Measurements from ENCODE around the gene ZCCHC7. TPM values are rescaled to one million over a fixed set of nuclear protein-coding genes. Genes with fewer than 3 reads are reported as not detected.

Gene ZCCHC7
- total and polyA plus RNA-seq, 2 donors (not counting 3 experiments of a cell fraction or from before 2014, with no cell fraction given), result 7.4 to 14.8 TPM

DNA sequence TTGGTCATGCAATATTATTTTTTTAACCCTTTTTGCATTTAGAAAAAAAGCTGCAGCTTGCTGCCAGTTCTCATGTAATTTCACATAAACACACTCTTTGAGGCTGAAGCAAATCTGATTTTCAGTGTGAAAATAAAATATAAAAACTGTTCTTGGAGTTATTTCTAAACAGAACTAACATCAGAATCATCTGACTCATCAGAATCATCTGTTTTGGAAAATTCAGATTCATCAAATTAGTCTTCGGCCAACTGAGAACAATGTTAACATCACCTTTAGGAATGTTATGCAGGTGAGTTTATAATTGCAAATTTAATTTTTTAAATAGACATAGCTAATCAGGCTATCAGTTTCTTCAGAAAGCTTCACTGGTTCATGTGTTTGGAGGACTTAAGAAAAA, 45.3 kb downstream of the ZCCHC7 start:
- DNase-seq (ENCODE audit: low read depth, low spot score) (no peak), FAIRE-seq (no peak)
- intact Hi-C loops (cut with micrococcal nuclease) (no loop called here), dilution Hi-C loops (cut with MboI; ENCODE audit: extremely low pct_ligation_motif_present, low sequenced_read_pairs) (no loop called here)
- Histone ChIP-seq H3K4me3 (replicated peaks in 1 of 3; ENCODE audit: insufficient read depth in 1 of 3, low read depth in 1 of 3, low read length in 3 of 3) (no peak overlapping the region), H3K9ac (replicated peaks; ENCODE audit: extremely low read depth, insufficient read depth, low read length) (no peak overlapping the region), H3K4me2 (ENCODE audit: insufficient read depth, low read length) (no peak overlapping the region), H3K9me1 (replicated peaks; ENCODE audit: control insufficient read depth, extremely low read depth, insufficient read depth, low read length) (no peaks in the 10 kb centered on the region), H2AFZ (ENCODE audit: low read depth, low read length) (no peak overlapping the region), H3K9me3 (replicated peaks; ENCODE audit: control insufficient read depth, insufficient read depth, low read length) (no peaks in the 10 kb centered on the region), H3K4me1 (ENCODE audit: control insufficient read depth, extremely low read depth, insufficient read depth, low read length) (peaks cover 3% of the 10 kb centered on the region), H4K20me1 (replicated peaks; ENCODE audit: control insufficient read depth, extremely low read depth, insufficient read depth, low read length) (no peaks in the 10 kb centered on the region), H3K36me3 (ENCODE audit: control insufficient read depth in 2 of 2, extremely low read depth in 1 of 2, insufficient read depth in 2 of 2, low read length in 2 of 2) (no peaks in the 10 kb centered on the region), H3K27ac (ENCODE audit: insufficient read depth, low read depth, low read length) (no peak overlapping the region), H3K79me2 (ENCODE audit: control insufficient read depth, insufficient read depth, low read length) (no peaks in the 10 kb centered on the region), H3K27me3 (ENCODE audit: control insufficient read depth in 2 of 2, insufficient read depth in 2 of 2, low read length in 2 of 2) (no peaks in the 10 kb centered on the region)
- POLR2A ChIA-PET, result no interaction called here
- no TSS peak for BruUV-seq (replicated peaks)
- CTCF ChIA-PET, result no interaction called here
- TF ChIP-seq, protein P1, sequence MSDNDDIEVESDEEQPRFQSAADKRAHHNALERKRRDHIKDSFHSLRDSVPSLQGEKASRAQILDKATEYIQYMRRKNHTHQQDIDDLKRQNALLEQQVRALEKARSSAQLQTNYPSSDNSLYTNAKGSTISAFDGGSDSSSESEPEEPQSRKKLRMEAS (IDR thresholded peaks at IDR 0.05; ENCODE audit: insufficient read depth, insufficient read length), result no peak
- TF ChIP-seq GATA2 (IDR thresholded peaks at IDR 0.05; ENCODE audit: insufficient read depth, insufficient read length, low read depth, low read length) (no peak), POLR2A (IDR thresholded peaks at IDR 0.05; ENCODE audit: low read depth, low read length) (no peak), EZH2 (IDR thresholded peaks at IDR 0.05; ENCODE audit: borderline replicate concordance, low read depth, low read length, severe bottlenecking) (no peak), JUN (IDR thresholded peaks at IDR 0.05; ENCODE audit: borderline replicate concordance, insufficient read depth, insufficient read length, low read depth) (no peak), MYC (IDR thresholded peaks at IDR 0.05; ENCODE audit: low read depth, low read length) (no peak), FOS (IDR thresholded peaks at IDR 0.05; ENCODE audit: borderline replicate concordance, insufficient read depth, low read length) (no peak), POLR2AphosphoS5 (IDR thresholded peaks at IDR 0.05; ENCODE audit: insufficient read depth, low read depth, low read length) (no peak)
- TF ChIP-seq, protein P2, sequence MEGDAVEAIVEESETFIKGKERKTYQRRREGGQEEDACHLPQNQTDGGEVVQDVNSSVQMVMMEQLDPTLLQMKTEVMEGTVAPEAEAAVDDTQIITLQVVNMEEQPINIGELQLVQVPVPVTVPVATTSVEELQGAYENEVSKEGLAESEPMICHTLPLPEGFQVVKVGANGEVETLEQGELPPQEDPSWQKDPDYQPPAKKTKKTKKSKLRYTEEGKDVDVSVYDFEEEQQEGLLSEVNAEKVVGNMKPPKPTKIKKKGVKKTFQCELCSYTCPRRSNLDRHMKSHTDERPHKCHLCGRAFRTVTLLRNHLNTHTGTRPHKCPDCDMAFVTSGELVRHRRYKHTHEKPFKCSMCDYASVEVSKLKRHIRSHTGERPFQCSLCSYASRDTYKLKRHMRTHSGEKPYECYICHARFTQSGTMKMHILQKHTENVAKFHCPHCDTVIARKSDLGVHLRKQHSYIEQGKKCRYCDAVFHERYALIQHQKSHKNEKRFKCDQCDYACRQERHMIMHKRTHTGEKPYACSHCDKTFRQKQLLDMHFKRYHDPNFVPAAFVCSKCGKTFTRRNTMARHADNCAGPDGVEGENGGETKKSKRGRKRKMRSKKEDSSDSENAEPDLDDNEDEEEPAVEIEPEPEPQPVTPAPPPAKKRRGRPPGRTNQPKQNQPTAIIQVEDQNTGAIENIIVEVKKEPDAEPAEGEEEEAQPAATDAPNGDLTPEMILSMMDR (IDR thresholded peaks at IDR 0.05; ENCODE audit: extremely low read depth in 1 of 2, insufficient read depth in 1 of 2, low read depth in 1 of 2, low read length in 2 of 2), result no peak
